Measurements from ENCODE around the gene MMP25.

MMP25 gene

DNA sequence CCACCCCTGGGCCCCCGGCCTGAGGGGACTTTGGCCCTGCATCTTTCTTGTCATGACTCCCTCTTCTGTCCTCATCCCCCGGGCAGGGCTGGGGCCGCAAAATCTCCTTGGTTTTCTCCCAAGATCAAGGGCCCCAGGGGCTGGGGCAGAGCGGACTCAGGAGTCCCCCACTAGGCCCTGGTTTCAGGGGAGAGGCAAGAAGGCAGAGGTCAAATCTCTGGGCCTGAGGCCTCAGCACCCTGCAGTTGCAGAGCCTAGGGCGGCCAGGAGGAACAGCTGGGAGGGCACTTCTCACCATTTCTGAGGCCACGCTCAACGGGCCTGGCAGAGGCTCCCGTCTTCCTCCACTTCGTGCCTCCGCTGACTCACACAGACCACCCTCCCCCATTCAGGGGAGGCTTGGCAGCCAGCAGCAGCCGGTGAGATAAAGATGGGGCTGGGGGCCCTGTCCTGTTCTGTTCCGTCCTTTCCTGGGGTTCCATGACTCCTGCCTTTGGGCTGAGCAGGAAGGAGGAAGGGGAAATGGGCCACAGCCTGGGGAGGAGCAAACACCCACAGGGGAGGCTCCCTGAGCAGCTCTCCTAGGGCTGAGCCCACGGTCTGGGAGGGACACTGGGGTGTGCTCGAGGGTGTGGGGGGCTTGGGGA, 40.4 kb downstream of the MMP25 start:
- TF ChIP-seq, protein P1, sequence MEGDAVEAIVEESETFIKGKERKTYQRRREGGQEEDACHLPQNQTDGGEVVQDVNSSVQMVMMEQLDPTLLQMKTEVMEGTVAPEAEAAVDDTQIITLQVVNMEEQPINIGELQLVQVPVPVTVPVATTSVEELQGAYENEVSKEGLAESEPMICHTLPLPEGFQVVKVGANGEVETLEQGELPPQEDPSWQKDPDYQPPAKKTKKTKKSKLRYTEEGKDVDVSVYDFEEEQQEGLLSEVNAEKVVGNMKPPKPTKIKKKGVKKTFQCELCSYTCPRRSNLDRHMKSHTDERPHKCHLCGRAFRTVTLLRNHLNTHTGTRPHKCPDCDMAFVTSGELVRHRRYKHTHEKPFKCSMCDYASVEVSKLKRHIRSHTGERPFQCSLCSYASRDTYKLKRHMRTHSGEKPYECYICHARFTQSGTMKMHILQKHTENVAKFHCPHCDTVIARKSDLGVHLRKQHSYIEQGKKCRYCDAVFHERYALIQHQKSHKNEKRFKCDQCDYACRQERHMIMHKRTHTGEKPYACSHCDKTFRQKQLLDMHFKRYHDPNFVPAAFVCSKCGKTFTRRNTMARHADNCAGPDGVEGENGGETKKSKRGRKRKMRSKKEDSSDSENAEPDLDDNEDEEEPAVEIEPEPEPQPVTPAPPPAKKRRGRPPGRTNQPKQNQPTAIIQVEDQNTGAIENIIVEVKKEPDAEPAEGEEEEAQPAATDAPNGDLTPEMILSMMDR (IDR thresholded peaks at IDR 0.05; ENCODE audit: control insufficient read depth, extremely low read depth, insufficient read depth), result no peak
- no peak overlapping the region for H3K4me3 ChIP-seq (ENCODE audit: low read depth, low read length)
- DNase-seq (ENCODE audit: low read depth), result no peak

DNA sequence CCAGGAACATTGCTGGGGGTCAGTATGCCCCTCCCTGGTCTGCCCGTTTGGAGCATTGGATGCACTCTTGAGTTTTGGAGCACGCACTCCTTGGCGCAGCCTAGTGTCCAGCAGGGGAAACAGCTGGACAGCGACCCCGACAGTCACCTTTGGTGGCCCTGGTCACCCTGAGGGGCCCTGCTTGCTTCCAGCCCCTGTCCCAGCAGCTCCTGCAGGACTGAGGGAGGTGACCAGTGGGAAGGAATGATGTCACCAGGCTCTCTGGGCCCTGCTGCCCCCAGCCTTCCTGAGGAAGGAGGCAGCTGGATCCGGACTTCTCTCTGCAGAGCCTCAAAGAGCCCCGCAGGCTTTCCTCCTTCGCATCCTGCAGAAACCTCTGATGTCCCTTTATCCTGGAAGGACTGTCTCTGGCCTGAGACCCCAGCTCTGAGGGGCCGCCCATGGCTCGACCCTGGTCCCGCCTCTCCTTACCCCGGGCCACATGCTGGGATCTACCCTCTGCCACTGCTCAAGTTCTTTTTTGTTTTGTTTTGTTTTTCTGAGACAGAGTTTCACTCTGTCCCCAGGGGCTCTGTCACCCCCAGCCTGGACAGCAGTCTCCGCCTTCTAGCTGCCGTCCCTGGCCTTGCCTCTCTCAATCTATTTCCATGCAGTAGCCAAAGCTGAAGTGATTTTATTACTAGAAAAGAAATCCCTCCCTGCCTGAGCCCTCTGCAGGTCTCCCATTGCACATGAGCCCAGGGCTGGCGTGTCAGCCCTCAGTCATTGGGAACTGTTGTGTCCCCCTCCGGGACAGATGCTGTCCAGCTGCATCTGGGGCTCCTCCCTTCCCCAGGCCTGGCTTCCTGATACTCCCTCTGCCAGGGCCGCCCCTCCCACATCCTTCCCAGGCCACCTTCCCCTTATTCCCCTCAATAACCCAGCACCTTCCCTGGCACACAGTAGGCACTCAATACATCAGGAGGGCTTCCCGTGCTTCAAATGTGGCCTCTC, 41.2 kb downstream of the MMP25 start:
- H3K4me3 ChIP-seq (ENCODE audit: low read depth, low read length), result no peak overlapping the region
- TF ChIP-seq, protein P1 (IDR thresholded peaks at IDR 0.05; ENCODE audit: control insufficient read depth, extremely low read depth, insufficient read depth), result no peak
- DNase-seq (ENCODE audit: low read depth), result no peak

DNA sequence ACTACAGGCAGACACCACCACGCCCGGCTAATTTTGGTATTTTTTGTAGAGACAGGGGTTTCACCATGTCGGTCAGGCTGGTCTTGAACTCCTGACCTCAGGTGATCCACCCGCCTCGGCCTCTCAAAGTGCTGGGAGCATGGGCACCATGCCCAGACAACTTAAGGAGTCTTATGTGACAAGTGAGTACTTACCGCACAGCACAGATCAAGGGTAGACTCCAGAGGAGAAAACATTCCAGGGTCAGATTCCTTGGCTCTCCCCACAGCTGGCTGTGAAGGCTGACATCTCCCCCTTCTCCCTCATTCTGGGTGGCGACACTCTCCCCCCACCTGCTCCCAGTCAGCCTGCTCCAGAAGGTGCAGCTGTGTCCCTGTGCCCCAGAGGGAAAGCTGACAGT, 42.1 kb downstream of the MMP25 start:
- TF ChIP-seq, protein P1 (IDR thresholded peaks at IDR 0.05; ENCODE audit: control insufficient read depth, extremely low read depth, insufficient read depth), result no peak
- H3K4me3 ChIP-seq (ENCODE audit: low read depth, low read length), result no peak overlapping the region
- DNase-seq (ENCODE audit: low read depth), result no peak

DNA sequence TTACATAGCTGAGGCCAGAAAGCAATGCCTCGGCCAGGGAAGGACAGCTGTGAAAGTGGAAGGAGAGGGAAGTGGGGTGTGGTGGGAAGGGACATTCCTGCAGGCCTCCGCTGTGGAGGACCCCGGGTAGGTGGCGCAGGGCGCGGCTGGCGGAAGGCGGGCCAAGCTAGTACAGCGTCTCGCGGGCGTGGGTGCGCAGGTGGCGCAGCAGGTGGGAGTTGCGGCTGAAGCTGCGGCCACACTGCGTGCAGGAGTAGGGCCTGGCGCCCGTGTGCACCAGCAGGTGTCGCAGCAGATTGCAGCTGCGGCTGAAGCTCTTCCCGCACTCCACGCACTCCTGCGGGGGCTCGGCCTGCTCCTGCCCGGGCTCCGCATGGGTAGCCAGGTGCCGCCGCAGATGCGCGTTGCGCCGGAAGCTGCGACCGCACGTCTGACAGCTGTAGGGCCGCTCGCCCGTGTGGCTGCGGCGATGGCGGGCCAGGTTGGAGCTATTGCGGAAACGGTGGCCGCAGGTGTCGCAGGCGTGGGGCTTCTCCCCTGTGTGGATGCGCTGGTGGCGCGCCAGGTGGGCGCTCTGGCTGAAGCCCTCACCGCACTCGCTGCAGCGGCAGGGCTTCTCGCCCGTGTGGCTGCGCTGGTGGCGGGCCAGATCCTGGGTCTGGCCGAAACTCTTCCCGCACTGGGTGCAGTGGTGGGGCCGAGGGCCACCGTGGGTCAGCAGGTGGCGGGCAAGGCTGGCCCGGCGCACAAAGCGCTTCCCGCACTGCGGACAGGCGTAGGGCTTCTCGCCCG, 42.8 kb downstream of the MMP25 start:
- TF ChIP-seq, protein P1 (IDR thresholded peaks at IDR 0.05; ENCODE audit: control insufficient read depth, extremely low read depth, insufficient read depth), result no peak
- DNase-seq (ENCODE audit: low read depth), result no peak

DNA sequence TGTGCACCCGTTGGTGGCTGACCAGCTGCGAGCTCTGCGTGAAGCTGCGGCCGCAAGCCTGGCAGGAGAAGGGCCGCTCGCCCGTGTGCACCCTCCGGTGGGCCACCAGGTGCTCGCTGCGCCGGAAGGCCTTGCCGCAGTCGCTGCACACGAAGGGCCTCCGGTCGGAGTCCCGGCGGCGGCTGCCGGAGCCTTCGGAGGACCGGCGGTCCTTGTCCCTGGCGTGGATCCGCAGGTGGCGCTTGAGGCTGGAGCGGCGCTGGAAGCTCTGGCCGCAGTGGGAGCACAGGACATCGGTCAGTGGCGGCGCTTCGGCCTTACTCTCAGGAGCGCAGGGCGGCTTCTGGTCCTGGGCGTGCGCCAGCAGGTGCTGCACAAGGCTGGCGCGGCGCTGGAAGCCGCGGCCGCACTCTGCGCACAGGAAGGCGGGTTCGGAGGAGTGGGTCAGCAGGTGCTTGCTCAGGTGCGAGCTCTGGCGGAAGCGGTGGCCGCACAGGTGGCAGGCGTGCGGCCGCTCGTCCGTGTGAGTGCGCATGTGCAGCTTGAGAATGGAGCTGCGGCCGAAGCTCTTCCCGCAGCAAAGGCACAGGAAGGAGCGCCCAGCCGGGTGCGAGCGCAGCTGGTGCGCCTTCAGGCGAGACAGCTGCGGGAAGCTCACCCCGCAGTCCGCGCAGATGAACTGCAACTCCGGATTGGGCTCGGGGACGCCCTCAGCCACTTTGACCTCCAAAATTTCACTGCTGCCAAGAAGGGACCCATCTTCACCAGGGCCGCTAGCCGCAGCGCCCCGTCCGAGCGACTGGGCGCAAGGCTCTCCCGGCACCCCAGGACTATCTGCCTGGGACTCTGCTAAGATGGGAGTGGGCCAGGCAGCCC, 43.6 kb downstream of the MMP25 start:
- TF ChIP-seq, protein P1 (IDR thresholded peaks at IDR 0.05; ENCODE audit: control insufficient read depth, extremely low read depth, insufficient read depth), result no peak
- no peak overlapping the region for H3K4me3 ChIP-seq (ENCODE audit: low read depth, low read length)
- no peak for DNase-seq (ENCODE audit: low read depth)

More for the DNA sequence above, 42.8 kb downstream of the MMP25 start:
- H3K4me3 ChIP-seq (ENCODE audit: low read depth, low read length), result no peak overlapping the region

DNA sequence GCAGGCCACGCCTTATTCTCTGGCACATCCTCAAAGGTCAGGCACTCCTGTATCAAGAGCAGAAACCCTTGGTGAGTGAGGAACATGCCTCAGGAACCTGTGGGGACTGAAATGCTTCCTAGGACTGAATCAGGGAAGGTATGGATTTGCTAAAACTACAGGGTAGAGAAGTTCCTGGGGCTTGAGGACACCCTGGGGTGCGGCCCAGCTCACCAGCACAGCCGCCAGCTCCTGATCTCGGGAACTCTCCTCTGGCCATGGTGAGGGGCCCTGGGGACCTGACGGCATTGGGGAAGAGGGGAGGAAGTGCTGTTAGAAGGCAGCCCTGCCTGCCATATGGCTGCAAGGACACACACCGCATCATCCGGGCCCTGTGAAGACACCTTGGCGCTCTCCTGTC, 45.2 kb downstream of the MMP25 start:
- TF ChIP-seq, protein P1 (IDR thresholded peaks at IDR 0.05; ENCODE audit: control insufficient read depth, extremely low read depth, insufficient read depth), result no peak
- no peak for DNase-seq (ENCODE audit: low read depth)

More for the DNA sequence above, 45.2 kb downstream of the MMP25 start:
- H3K4me3 ChIP-seq (ENCODE audit: low read depth, low read length), result no peak overlapping the region
